OCI-LY7 (cell line): Measurements from ENCODE around the gene MRTFB. TPM values are rescaled to one million over a fixed set of nuclear protein-coding genes. Genes with fewer than 3 reads are reported as not detected.

Experiments used
- BruUV-seq: library from RNA; stranded (reverse); fragments of 400-500 nt; replicated peaks from 2 replicates; lab custom pipeline; 2021; lab: Mats Ljungman, UMichigan
- CTCF ChIA-PET: fragments of 300-600 bp; sonication (Branson Sonifier 250); formaldehyde crosslinking; loops from one replicate; lab custom pipeline; 2022; ENCODE audit warnings: antibody characterized with exemption; ENCODE audit not compliant: unreplicated experiment; lab: Charles Lee
- POLR2A ChIA-PET: fragments of 300-600 bp; sonication (Branson Sonifier 250); formaldehyde crosslinking; loops from one replicate; lab custom pipeline; 2022; ENCODE audit warnings: antibody characterized with exemption; lab: Charles Lee
- DNase-seq: peaks from one replicate; pipeline ENCODE4 v3.0.0-alpha.2; 2015; ENCODE audit warnings: low spot score
- H2AFZ ChIP-seq: fragments of 200-600 bp; sonication (generic), shearing (Covaris generic); 2 replicates; pipeline ENCODE4 v1.6.1; 2014; ENCODE audit warnings: mild to moderate bottlenecking, antibody characterized with exemption, low read length, moderate library complexity
- H3K27ac ChIP-seq: fragments of 200-600 bp; sonication (generic); 2 replicates; pipeline ENCODE4 v1.5.1; 2014; ENCODE audit warnings: mixed run types, low read depth, mild to moderate bottlenecking, moderate library complexity, low read length, inconsistent platforms; ENCODE audit not compliant: poor library complexity, severe bottlenecking
- H3K36me3 ChIP-seq: fragments of 200-600 bp; sonication (generic); 2 replicates; pipeline ENCODE4 v1.6.1; 2014; ENCODE audit warnings: mild to moderate bottlenecking, antibody characterized with exemption, low read length, moderate library complexity, mixed read lengths; ENCODE audit not compliant: insufficient read depth
- H3K4me1 ChIP-seq: fragments of 200-600 bp; sonication (generic); 2 replicates; pipeline ENCODE4 v1.5.1; 2014; ENCODE audit warnings: mild to moderate bottlenecking, low read length; ENCODE audit not compliant: insufficient read depth, poor library complexity, severe bottlenecking
- H3K4me2 ChIP-seq: fragments of 200-600 bp; sonication (generic); 2 replicates; pipeline ENCODE4 v1.6.1; 2014; ENCODE audit warnings: mild to moderate bottlenecking, low read length
- H3K4me3 ChIP-seq: fragments of 200-600 bp; sonication (generic); 2 replicates; pipeline ENCODE4 v1.5.1; 2014; ENCODE audit warnings: mild to moderate bottlenecking, low read depth, low read length; ENCODE audit not compliant: poor library complexity, severe bottlenecking
- H3K79me2 ChIP-seq: fragments of 200-600 bp; sonication (generic); 2 replicates; pipeline ENCODE4 v1.6.1; 2016; ENCODE audit warnings: low read depth, mild to moderate bottlenecking, low read length, moderate library complexity, mixed read lengths; ENCODE audit not compliant: insufficient read depth
- H3K9me2 ChIP-seq: fragments of 200-600 bp; sonication (generic); 2 replicates; pipeline ENCODE4 v1.6.1; 2016; ENCODE audit warnings: mild to moderate bottlenecking, low read length, mixed read lengths; ENCODE audit not compliant: insufficient read depth
- H3K9me3 ChIP-seq: fragments of 200-600 bp; sonication (generic); 2 replicates; pipeline ENCODE4 v1.6.1; 2014; ENCODE audit warnings: mild to moderate bottlenecking, mixed run types, low read length, mixed read lengths
- H4K20me1 ChIP-seq: fragments of 200-600 bp; sonication (generic); 2 replicates; pipeline ENCODE4 v1.6.1; 2014; ENCODE audit warnings: mild to moderate bottlenecking, antibody characterized with exemption, low read length, moderate library complexity, mixed read lengths; ENCODE audit not compliant: insufficient read depth
- EZH2phosphoT487 ChIP-seq: fragments of 200-600 bp; sonication (generic); IDR thresholded peaks from 2 replicates; pipeline ENCODE4 v1.6.1; 2018; ENCODE audit warnings: low read depth, borderline replicate concordance, mild to moderate bottlenecking, mixed run types, antibody characterized with exemption, low read length, moderate library complexity, mixed read lengths
- intact Hi-C: fragments of 100-400 bp; cut with micrococcal nuclease; formaldehyde crosslinking; loops from one replicate; pipeline ENCODE4 v1.10.0; 2022; ENCODE audit not compliant: unreplicated experiment
- total RNA-seq, 2 experiments: library from RNA; depleted of rRNA in 1 of 2; stranded (reverse); fragments of >200 nt in 1 of 2; shearing (Covaris generic) in 1 of 2; gene quantifications; 2 replicates each; pipeline ENCODE4 v1.2.3, GENCODE V29; 2014 to 2022
- TF ChIP-seq, protein P1 (sequence below): fragments of 200-600 bp; sonication (generic); conservative IDR thresholded peaks from 2 replicates; pipeline ENCODE4 v1.5.1; 2014; ENCODE audit warnings: mild to moderate bottlenecking, antibody characterized with exemption, low read length, moderate library complexity, mixed read lengths

Gene MRTFB
- total RNA-seq, 2 experiments from 2014 or later: 8.5 to 21.4 TPM

DNA sequence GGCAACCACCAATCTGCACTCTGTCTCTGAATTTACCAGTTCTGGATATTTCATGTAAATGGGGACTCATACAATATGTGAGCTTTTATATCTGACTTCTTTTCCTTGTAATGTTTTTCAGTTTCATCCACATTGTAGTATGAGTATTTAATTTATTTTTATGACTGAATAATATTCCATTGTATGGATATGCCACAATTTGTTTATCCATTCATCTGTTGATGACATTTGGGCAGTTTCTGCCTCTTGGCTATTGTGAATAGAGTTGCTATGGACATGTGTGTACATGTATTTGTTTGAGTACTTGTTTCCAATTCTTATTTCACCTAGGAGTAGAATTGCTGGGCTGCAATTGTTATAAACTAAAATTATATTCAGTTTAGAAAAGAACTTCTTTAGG lies 126.9 kb downstream of the MRTFB start:
- Histone ChIP-seq H2AFZ (no peak overlapping the region), H3K36me3 (no peaks in the 10 kb centered on the region), H3K79me2 (no peaks in the 10 kb centered on the region), H3K27ac (no peak overlapping the region), H3K9me2 (no peaks in the 10 kb centered on the region), H3K9me3 (0 out of 2 replicates have a peak, but pooled peaks cover 10% of the 10 kb centered on the region), H4K20me1 (no peaks in the 10 kb centered on the region), H3K4me1 (peaks cover 23% of the 10 kb centered on the region), H3K4me3 (no peak overlapping the region), H3K4me2 (no peak overlapping the region)
- intact Hi-C loops: no loop called here
- no peak for DNase-seq
- POLR2A ChIA-PET: interaction anchor here (1.0 kb wide), 1 partner anchor 81 kb away, joined by 3 read pairs; no protein-coding TSS in a partner anchor
- BruUV-seq: no TSS peak
- CTCF ChIA-PET: no interaction called here
- TF ChIP-seq, protein P1, sequence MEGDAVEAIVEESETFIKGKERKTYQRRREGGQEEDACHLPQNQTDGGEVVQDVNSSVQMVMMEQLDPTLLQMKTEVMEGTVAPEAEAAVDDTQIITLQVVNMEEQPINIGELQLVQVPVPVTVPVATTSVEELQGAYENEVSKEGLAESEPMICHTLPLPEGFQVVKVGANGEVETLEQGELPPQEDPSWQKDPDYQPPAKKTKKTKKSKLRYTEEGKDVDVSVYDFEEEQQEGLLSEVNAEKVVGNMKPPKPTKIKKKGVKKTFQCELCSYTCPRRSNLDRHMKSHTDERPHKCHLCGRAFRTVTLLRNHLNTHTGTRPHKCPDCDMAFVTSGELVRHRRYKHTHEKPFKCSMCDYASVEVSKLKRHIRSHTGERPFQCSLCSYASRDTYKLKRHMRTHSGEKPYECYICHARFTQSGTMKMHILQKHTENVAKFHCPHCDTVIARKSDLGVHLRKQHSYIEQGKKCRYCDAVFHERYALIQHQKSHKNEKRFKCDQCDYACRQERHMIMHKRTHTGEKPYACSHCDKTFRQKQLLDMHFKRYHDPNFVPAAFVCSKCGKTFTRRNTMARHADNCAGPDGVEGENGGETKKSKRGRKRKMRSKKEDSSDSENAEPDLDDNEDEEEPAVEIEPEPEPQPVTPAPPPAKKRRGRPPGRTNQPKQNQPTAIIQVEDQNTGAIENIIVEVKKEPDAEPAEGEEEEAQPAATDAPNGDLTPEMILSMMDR: no peak
- TF ChIP-seq EZH2phosphoT487: no peak

DNA sequence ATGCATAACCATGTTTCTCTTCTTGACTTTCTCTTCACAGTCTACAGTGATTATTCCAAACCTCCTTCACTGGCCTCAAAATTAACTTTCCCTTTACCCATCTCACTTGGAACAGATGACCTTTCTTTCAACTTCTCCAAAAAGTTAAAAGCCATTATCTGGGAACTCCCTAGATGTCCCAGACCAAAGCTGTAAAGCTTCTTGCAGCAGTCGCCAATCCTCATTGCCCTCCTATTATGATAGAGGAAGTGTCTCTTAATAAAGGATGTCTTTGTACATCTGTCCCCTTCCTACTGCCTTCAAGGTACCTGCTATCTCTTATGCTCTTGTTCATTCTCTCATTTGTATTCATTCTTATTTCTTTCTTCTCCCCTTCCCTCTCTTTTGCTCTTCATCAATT lies 127.5 kb downstream of the MRTFB start:
- Histone ChIP-seq H3K4me2 (no peak overlapping the region), H3K4me1 (peaks cover 18% of the 10 kb centered on the region), H3K36me3 (no peaks in the 10 kb centered on the region), H3K4me3 (no peak overlapping the region), H4K20me1 (no peaks in the 10 kb centered on the region), H3K27ac (no peak overlapping the region), H3K9me3 (0 out of 2 replicates have a peak, but pooled peaks cover 10% of the 10 kb centered on the region), H2AFZ (no peak overlapping the region), H3K79me2 (no peaks in the 10 kb centered on the region), H3K9me2 (no peaks in the 10 kb centered on the region)
- no peak for DNase-seq
- TF ChIP-seq, protein P1: no peak
- TF ChIP-seq EZH2phosphoT487: no peak
- no TSS peak for BruUV-seq
- intact Hi-C loops: no loop called here
- POLR2A ChIA-PET: interaction anchor here (1.0 kb wide), 1 partner anchor 80 kb away, joined by 3 read pairs; no protein-coding TSS in a partner anchor
- CTCF ChIA-PET: no interaction called here

DNA sequence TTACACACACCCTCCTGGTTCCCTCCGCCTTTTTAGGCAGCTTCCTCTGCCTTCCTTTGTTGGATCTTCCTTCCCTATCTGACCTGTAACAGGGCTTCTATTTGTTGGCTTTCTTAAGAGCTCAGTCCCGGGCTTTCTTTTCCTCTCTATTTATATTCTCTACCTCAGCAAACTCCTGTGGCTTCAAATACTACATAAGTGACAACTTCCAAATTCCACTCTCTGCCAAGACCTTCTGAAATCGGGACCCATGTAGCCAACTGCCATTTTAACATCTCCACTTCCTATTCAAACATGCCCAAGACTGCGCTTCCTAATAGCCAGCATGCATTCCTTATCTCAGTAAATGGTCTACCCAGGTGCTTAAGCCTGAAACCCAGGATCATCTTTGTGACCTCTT lies 128.1 kb downstream of the MRTFB start:
- Histone ChIP-seq H4K20me1 (no peaks in the 10 kb centered on the region), H3K9me3 (0 out of 2 replicates have a peak, but pooled peaks cover 10% of the 10 kb centered on the region), H2AFZ (no peak overlapping the region), H3K9me2 (no peaks in the 10 kb centered on the region), H3K4me2 (no peak overlapping the region), H3K4me1 (peaks cover 15% of the 10 kb centered on the region), H3K79me2 (no peaks in the 10 kb centered on the region), H3K27ac (no peak overlapping the region), H3K36me3 (no peaks in the 10 kb centered on the region), H3K4me3 (no peak overlapping the region)
- TF ChIP-seq, protein P1: no peak
- no peak for TF ChIP-seq EZH2phosphoT487
- POLR2A ChIA-PET: no interaction called here
- intact Hi-C loops: no loop called here
- no peak for DNase-seq
- BruUV-seq: no TSS peak
- CTCF ChIA-PET: no interaction called here
